Kidney (tissue), 14 donors: ENCODE measurements around the gene WNT7A. TPM values are rescaled to one million over a fixed set of nuclear protein-coding genes. Genes with fewer than 3 reads are reported as not detected.

Experiments used
- DNase-seq, 5 donors: peaks; one replicate each; pipeline ENCODE4 v3.0.0-alpha.2; 2013 to 2020
- FAIRE-seq: peaks from 2 replicates; lab custom pipeline; 2012; peaks lifted over from hg19 to GRCh38; lab: Jason Lieb, UNC
- H3K27ac ChIP-seq, 2 donors: one replicate each; pipeline ENCODE4 v1.7.0; 2013; ENCODE audit warnings: low read depth in 2 of 2, low read length in 2 of 2, inconsistent platforms in 1 of 2
- H3K27me3 ChIP-seq: one replicate; pipeline ENCODE4 v1.7.1; 2013; ENCODE audit warnings: low read length, inconsistent platforms; ENCODE audit not compliant: control insufficient read depth, insufficient read depth
- H3K36me3 ChIP-seq, 3 donors: one replicate each; pipeline versions ENCODE4 v1.7.0 to v1.7.1; 2013; ENCODE audit warnings: low read length in 3 of 3, control low read depth in 1 of 3, inconsistent platforms in 1 of 3; ENCODE audit not compliant: insufficient read depth in 3 of 3, control insufficient read depth in 2 of 3
- H3K4me1 ChIP-seq, 3 donors: one replicate each; pipeline versions ENCODE4 v1.7.0 to v1.7.1; 2013; ENCODE audit warnings: low read length in 3 of 3, inconsistent platforms in 1 of 3, low read depth in 1 of 3; ENCODE audit not compliant: control insufficient read depth in 2 of 3, insufficient read depth in 2 of 3
- H3K4me3 ChIP-seq, 3 donors: one replicate each; pipeline versions ENCODE4 v1.7.0 to v1.8.1; 2013; ENCODE audit warnings: low read length in 3 of 3, control low read depth in 1 of 3, inconsistent platforms in 1 of 3
- H3K9ac ChIP-seq, 3 donors: one replicate each; pipeline versions ENCODE4 v1.7.0 to v1.7.1; 2013; ENCODE audit warnings: low read length in 3 of 3, control low read depth in 1 of 3, inconsistent platforms in 1 of 3
- H3K9me3 ChIP-seq, 3 donors: one replicate each; pipeline versions ENCODE4 v1.7.0 to v1.7.1; 2013; ENCODE audit warnings: low read length in 3 of 3, control low read depth in 1 of 3, inconsistent platforms in 1 of 3; ENCODE audit not compliant: control insufficient read depth in 2 of 3, insufficient read depth in 1 of 3
- CTCF ChIP-seq: IDR thresholded peaks from 3 replicates; pipeline ENCODE4 v1.5.1; 2012; ENCODE audit warnings: mild to moderate bottlenecking, moderate library complexity, borderline replicate concordance; ENCODE audit not compliant: insufficient read depth; ENCODE audit errors: extremely low read depth
- intact Hi-C: fragments of 100-400 bp; cut with DNase I; formaldehyde crosslinking; loops from one replicate; pipeline ENCODE4 v1.11.1; 2022
- polyA plus RNA-seq: library from polyadenylated mRNA; stranded (reverse); fragments of 350-450 nt; fragmentation: Illumina TruSeq; extraction: RNeasy Lipid Tissue Mini Kit (QIAGEN cat#74804); gene quantifications from one replicate; pipeline ENCODE4 v1.2.3, GENCODE V29; 2014; ENCODE audit warnings: low read depth, low replicate concordance; ENCODE audit not compliant: insufficient read depth
- total RNA-seq: library from RNA; stranded (reverse); fragmentation: NEBNext Ultra II Directional; extraction: Animal tissue kit (Norgen Biotek cat#: 25700); gene quantifications from one replicate; pipeline ENCODE4 v1.2.1, GENCODE V29; 2021
- donor health status: control.
- donor health status: control.
- donor health status: control.
- donor health status: control.
- donor health status: control.
- donor health status: DM: yes; HTN: yes; CAD: no.
- donor health status: Normal renal cell carcinoma (clear cell type).

Gene WNT7A
- total and polyA plus RNA-seq, 2 donors from 2014 or later, result 0.13 to 3.3 TPM

GRCh38 chr3:13856006-13856405 lies 23.9 kb downstream of the WNT7A start:
- Histone ChIP-seq H3K36me3 (no peaks in the 10 kb centered on the region), H3K27ac (no peak overlapping the region), H3K4me3 (no peak overlapping the region), H3K9ac (no peak overlapping the region), H3K9me3 (no peaks in the 10 kb centered on the region), H3K27me3 (no peaks in the 10 kb centered on the region), H3K4me1 (no peaks in the 10 kb centered on the region)
- FAIRE-seq, result no peak
- peak in 1 of 5 donors; percentile 49 for DNase-seq
- no peak for TF ChIP-seq CTCF
- intact Hi-C loops, result no loop called here

GRCh38 chr3:13854492-13854891 lies 25.4 kb downstream of the WNT7A start:
- H3K4me1 ChIP-seq, result no peaks in the 10 kb centered on the region
- no peaks in the 10 kb centered on the region for H3K9me3 ChIP-seq
- no peak overlapping the region for H3K4me3 ChIP-seq
- H3K36me3 ChIP-seq, result no peaks in the 10 kb centered on the region
- no peak overlapping the region for H3K27ac ChIP-seq
- intact Hi-C loops, result no loop called here
- TF ChIP-seq CTCF, result no peak
- no peaks in the 10 kb centered on the region for H3K27me3 ChIP-seq
- H3K9ac ChIP-seq, result no peak overlapping the region
- FAIRE-seq (no peak), DNase-seq (peak in 1 of 5 donors; percentile 74)

- no peaks in the 10 kb centered on the region for H3K27me3 ChIP-seq
- no peak overlapping the region for H3K4me3 ChIP-seq
- DNase-seq, result peak in 1 of 5 donors; percentile 71
- H3K4me1 ChIP-seq, result no peaks in the 10 kb centered on the region
- intact Hi-C loops, result no loop called here
- no peaks in the 10 kb centered on the region for H3K36me3 ChIP-seq
- no peak overlapping the region for H3K9ac ChIP-seq
- no peaks in the 10 kb centered on the region for H3K9me3 ChIP-seq
- TF ChIP-seq CTCF, result no peak
- H3K27ac ChIP-seq, result no peak overlapping the region
- no peak for FAIRE-seq
Observed at GRCh38 chr3:13853978-13854296, 25.9 kb downstream of the WNT7A start.
